ENCODE data around the gene TMEM245. TPM values are rescaled to one million over a fixed set of nuclear protein-coding genes. Genes with fewer than 3 reads are reported as not detected.

The TMEM245 gene
- total RNA-seq, 1 experiment from 2014 or later = 52.2 TPM

DNA sequence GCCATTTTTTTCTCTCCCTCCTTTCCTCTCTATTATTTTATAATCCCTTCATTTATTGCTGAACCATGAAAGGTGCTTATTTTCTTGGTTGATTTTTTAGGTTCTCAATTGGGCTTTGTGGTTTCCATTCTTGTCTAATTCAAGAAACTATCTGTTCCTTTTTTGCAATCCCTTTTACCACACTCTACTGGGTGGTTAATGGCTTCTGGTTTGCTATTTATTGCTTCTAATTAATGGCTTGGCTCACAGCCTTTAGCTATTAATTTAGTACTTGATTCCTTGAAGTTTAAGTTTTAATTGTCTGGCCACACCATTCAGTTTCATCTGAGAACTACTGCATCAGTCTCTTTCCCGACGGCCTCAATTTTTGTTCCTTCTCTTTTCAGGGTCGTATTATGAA lies 41.7 kb upstream of the TMEM245 start:
- Mint-ChIP-seq H3K36me3 (ENCODE audit: insufficient read depth, unreplicated experiment) (no peaks in the 10 kb centered on the region), H3K27me3 (ENCODE audit: unreplicated experiment) (peaks cover 16% of the 10 kb centered on the region), H3K4me1 (ENCODE audit: low read depth, unreplicated experiment) (no peaks in the 10 kb centered on the region), H3K4me3 (ENCODE audit: low read depth, unreplicated experiment) (no peak overlapping the region), H3K27ac (ENCODE audit: unreplicated experiment) (no peak overlapping the region), H3K9me3 (ENCODE audit: low read depth, unreplicated experiment) (no peaks in the 10 kb centered on the region)
- CTCF ChIA-PET = no interaction called here
- intact Hi-C loops (cut with micrococcal nuclease; ENCODE audit: unreplicated experiment) = no loop called here
- BruUV-seq (replicated peaks) = no TSS peak
- no peak for DNase-seq
- TF ChIP-seq CTCF (IDR thresholded peaks at IDR 0.05; ENCODE audit: unreplicated experiment) = no peak

DNA sequence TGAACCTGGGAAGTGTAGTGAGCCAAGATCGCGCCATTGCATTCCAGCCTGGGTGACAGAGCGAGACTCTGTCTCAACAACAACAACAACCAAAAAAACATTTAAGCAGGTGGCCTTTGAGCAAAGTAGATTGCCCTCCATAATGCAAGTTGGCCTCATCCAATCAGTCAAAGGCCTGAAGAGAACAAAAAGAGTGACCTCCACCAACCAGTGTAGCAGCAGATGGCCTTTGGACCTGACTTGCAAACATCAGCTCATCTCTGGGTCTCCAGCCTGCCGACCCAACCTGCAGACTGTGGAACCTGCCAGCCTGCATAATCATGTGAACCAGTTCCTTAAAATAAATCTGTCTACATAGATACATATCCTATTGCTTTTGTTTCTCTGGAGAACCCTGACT lies 39.8 kb upstream of the TMEM245 start:
- DNase-seq = no peak
- no peaks in the 10 kb centered on the region for H3K36me3 Mint-ChIP-seq (ENCODE audit: insufficient read depth, unreplicated experiment)
- no peak overlapping the region for H3K4me3 Mint-ChIP-seq (ENCODE audit: low read depth, unreplicated experiment)
- no peak overlapping the region for H3K27ac Mint-ChIP-seq (ENCODE audit: unreplicated experiment)
- H3K9me3 Mint-ChIP-seq (ENCODE audit: low read depth, unreplicated experiment) = no peaks in the 10 kb centered on the region
- TF ChIP-seq CTCF (IDR thresholded peaks at IDR 0.05; ENCODE audit: unreplicated experiment) = no peak
- BruUV-seq (replicated peaks) = no TSS peak
- intact Hi-C loops (cut with micrococcal nuclease; ENCODE audit: unreplicated experiment) = no loop called here
- peaks cover 16% of the 10 kb centered on the region for H3K27me3 Mint-ChIP-seq (ENCODE audit: unreplicated experiment)
- H3K4me1 Mint-ChIP-seq (ENCODE audit: low read depth, unreplicated experiment) = no peaks in the 10 kb centered on the region
- CTCF ChIA-PET = no interaction called here

DNA sequence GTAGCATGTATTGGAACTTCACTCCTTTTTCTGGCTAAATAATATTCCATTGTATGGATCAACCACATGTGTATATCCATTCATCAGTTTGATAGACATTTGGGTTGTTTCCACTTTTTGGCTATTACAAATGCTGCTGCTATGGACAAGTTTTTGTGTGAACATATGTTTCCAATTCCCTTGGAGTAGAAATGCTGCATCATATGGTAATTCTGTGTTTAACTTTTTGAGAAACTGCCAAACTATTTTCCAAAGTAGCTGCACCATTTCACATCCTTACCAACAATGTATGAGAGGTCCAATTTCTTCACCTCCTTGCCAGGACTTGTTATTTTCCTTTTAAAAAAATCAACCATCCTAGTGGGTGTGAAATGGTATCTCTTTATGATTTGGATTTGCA lies 38.9 kb upstream of the TMEM245 start:
- H3K36me3 Mint-ChIP-seq (ENCODE audit: insufficient read depth, unreplicated experiment) = no peaks in the 10 kb centered on the region

DNA sequence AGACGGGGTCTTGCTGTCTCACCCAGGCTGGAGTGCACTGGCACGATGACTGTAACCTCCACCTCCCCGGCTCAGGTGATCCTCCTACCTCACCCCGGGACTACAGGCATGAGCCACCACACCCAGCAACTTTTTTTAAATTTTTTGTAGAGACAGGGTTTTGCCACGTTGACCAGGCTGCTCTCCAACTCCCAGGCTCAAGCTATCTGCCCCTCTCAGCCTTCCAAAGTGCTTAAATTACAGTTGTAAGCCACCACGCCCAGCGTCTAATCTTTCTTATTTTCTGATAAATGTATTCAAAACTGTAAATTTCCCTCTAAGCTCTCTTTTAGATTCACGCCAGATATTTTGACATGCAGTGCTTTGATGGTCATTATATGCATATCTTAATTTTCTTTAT lies 37.0 kb upstream of the TMEM245 start:
- Mint-ChIP-seq H3K9me3 (ENCODE audit: low read depth, unreplicated experiment) (no peaks in the 10 kb centered on the region), H3K4me3 (ENCODE audit: low read depth, unreplicated experiment) (no peak overlapping the region), H3K27me3 (ENCODE audit: unreplicated experiment) (no peaks in the 10 kb centered on the region), H3K4me1 (ENCODE audit: low read depth, unreplicated experiment) (no peaks in the 10 kb centered on the region), H3K27ac (ENCODE audit: unreplicated experiment) (no peak overlapping the region), H3K36me3 (ENCODE audit: insufficient read depth, unreplicated experiment) (no peaks in the 10 kb centered on the region)
- DNase-seq = no peak
- intact Hi-C loops (cut with micrococcal nuclease; ENCODE audit: unreplicated experiment) = no loop called here
- CTCF ChIA-PET = interaction anchor here (0.7 kb wide), 1 partner anchor 643 kb away, joined by 3 read pairs; no protein-coding TSS in a partner anchor
- no TSS peak for BruUV-seq (replicated peaks)
- no peak for TF ChIP-seq CTCF (IDR thresholded peaks at IDR 0.05; ENCODE audit: unreplicated experiment)

More for the DNA sequence above, 38.9 kb upstream of the TMEM245 start:
- Mint-ChIP-seq H3K27me3 (ENCODE audit: unreplicated experiment) (peaks cover 6% of the 10 kb centered on the region), H3K4me3 (ENCODE audit: low read depth, unreplicated experiment) (no peak overlapping the region), H3K27ac (ENCODE audit: unreplicated experiment) (no peak overlapping the region), H3K9me3 (ENCODE audit: low read depth, unreplicated experiment) (no peaks in the 10 kb centered on the region), H3K4me1 (ENCODE audit: low read depth, unreplicated experiment) (no peaks in the 10 kb centered on the region)
- no peak for DNase-seq
- BruUV-seq (replicated peaks) = no TSS peak
- CTCF ChIA-PET = no interaction called here
- TF ChIP-seq CTCF (IDR thresholded peaks at IDR 0.05; ENCODE audit: unreplicated experiment) = no peak
- intact Hi-C loops (cut with micrococcal nuclease; ENCODE audit: unreplicated experiment) = no loop called here
